Heart right ventricle (tissue), 16 donors: Measurements from ENCODE around the gene ELFN2. TPM values are rescaled to one million over a fixed set of nuclear protein-coding genes. Genes with fewer than 3 reads are reported as not detected.

ENCODE experiments used
- ATAC-seq, 8 donors: fragments of 200-7000 bp; cut with Tn5 transposase; one replicate each; pipeline ENCODE4 v1.9.1; 2020; ENCODE audit warnings: mild to moderate bottlenecking in 8 of 8, moderate library complexity in 8 of 8, moderate number of reproducible peaks in 1 of 8
- DNase-seq, 2 donors: peaks; one replicate each; pipeline ENCODE4 v3.0.0-alpha.2; 2020
- H3K27ac ChIP-seq, 10 donors: fragments of 200-600 bp; sonication (generic) in 2 of 10; one replicate each; pipeline versions ENCODE4 v1.5.0 to v1.8.0; 2020 to 2022; ENCODE audit warnings: mild to moderate bottlenecking in 3 of 10
- H3K27me3 ChIP-seq, 7 donors: fragments of 200-600 bp; one replicate each; pipeline ENCODE4 v1.8.0; 2021 to 2022; ENCODE audit warnings: mild to moderate bottlenecking in 2 of 7
- H3K36me3 ChIP-seq, 9 donors: fragments of 200-600 bp; sonication (generic) in 1 of 9; one replicate each; pipeline versions ENCODE4 v1.5.0 to v1.8.0; 2020 to 2022; ENCODE audit warnings: mild to moderate bottlenecking in 2 of 9
- H3K4me1 ChIP-seq, 9 donors: fragments of 200-600 bp; sonication (generic) in 1 of 9; one replicate each; pipeline versions ENCODE4 v1.5.0 to v1.8.0; 2020 to 2022; ENCODE audit warnings: mild to moderate bottlenecking in 4 of 9
- H3K4me3 ChIP-seq, 10 donors: fragments of 200-600 bp; sonication (generic) in 2 of 10; one replicate each; pipeline versions ENCODE4 v1.5.0 to v1.8.0; 2020 to 2022; ENCODE audit warnings: mild to moderate bottlenecking in 7 of 10, moderate library complexity in 2 of 10
- H3K9me3 ChIP-seq, 11 donors: fragments of 200-600 bp in 10 of 11; sonication (generic) in 2 of 11; one replicate each; pipeline versions ENCODE4 v1.5.0 to v1.8.0; 2013 to 2022; ENCODE audit warnings: mild to moderate bottlenecking in 2 of 11, control low read depth in 1 of 11, moderate library complexity in 1 of 11
- whole genome bisulfite sequencing, 2 donors: extraction: QIAGEN DNeasy Blood & Tissue Kit; methylation state at CpG; one replicate each; pipeline ENCODE4 v1.1.7; 2013; ENCODE audit warnings: inconsistent platforms in 1 of 2; 5-methylcytosine and 5-hydroxymethylcytosine counted together
- intact Hi-C, 10 donors: fragments of 100-400 bp; cut with DNase I; formaldehyde crosslinking; loops; one replicate each; pipeline versions ENCODE4 v1.11.1 to v1.14.2; 2022
- polyA plus RNA-seq, 2 donors: library from polyadenylated mRNA; stranded (reverse); fragments of 200-250 nt; gene quantifications; one replicate each; pipeline ENCODE4 v1.2.3, GENCODE V29; 2013
- total RNA-seq, 10 donors: library from RNA; stranded (reverse); fragmentation: NEBNext Ultra II Directional in 3 of 10; extraction: Animal tissue kit (Norgen Biotek cat#: 25700) in 3 of 10; gene quantifications; one replicate each; pipeline versions ENCODE4 v1.2.1 to v1.2.4, GENCODE V29; 2021 to 2023
- TF ChIP-seq, protein P1 (sequence below), 9 donors: fragments of 200-600 bp; sonication (generic) in 2 of 9; IDR thresholded peaks; one replicate each; pipeline versions ENCODE4 v1.5.0 to v1.8.0; 2021 to 2022; ENCODE audit warnings: antibody characterized with exemption in 9 of 9, mild to moderate bottlenecking in 5 of 9, moderate library complexity in 1 of 9
- donor health status: Arrhythmogenic right ventricular cardiomyopathy.
- donor health status: ischemic (EF 13 %, LVEDD 7.1; RV severe dilation, severe dysfunction).
- donor health status: healthy with polysubstance abuse.
- donor health status: DM: no; HTN: yes; CAD: no.
- donor health status: DM: no; HTN: no; CAD: no.
- donor health status: ischemic (EF 25% LVEDD 6.9; RV normal size, moderate dysfunction).
- donor health status: ischemic (EF 25% LVEDD 5.7; RV mildly dilated, moderate dysfunction).
- donor health status: healthy.
- donor health status: DM: yes; HTN: yes; CAD: no.
- donor health status: Ischemic cardiomyopathy.
- donor health status: ischemic (EF 35%, LVEDD 5.7; RV mildly dilated, moderate dysfunction).
- donor health status: nonischemic (EF 11% LVEDD 7.7; RV severe dilation, severe dysfunction).
- donor health status: DM: yes; HTN: yes; CAD: no.
- donor health status: PGD.
- donor health status: ischemic (EF 29% LVEDD 5.4; RV normal size, mild dysfunction).
- donor health status: nonischemic (EF 23%, LVEDD 6.1; RV moderate dilation, normal function).

Gene ELFN2
- total and polyA plus RNA-seq, 12 donors, result under 0.01 to 0.21 (median 0.05) TPM; not detected in 4

DNA sequence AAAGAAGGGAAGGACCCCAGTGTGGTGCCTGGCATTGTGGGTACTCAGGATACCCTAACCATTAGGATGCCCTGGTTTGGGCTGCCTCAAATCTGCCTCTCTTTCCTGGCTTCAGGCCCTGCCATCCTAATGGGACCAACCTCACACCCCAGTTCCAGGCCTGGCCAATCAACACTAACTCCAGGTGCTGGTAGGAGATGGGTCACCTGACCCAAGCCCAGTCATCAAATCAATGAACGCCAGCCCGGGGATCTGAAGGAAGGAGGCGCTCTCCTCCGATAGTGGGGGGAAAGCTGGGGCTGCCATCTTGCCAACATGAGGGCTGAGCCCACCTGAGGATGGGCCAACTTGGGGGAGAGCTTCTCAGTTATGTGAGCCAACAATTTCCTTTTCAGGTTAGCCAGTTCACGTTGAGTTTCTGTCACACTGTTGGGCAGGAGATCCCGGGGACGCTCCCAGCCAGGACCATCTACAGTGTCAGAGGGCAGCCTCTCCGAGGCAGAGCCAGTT is 46.2 kb upstream of the ELFN2 start:
- Histone ChIP-seq H3K27me3 (peaks cover 0 to 51% (median 17%) of the 10 kb centered on the region in 7 donors), H3K4me1 (no peaks in the 10 kb centered on the region), H3K9me3 (no peaks in the 10 kb centered on the region), H3K36me3 (peaks cover 0 to 93% (median 0%) of the 10 kb centered on the region in 9 donors), H3K4me3 (no peak overlapping the region), H3K27ac (no peak overlapping the region)
- ATAC-seq (no peak), DNase-seq (no peak)
- intact Hi-C loops, result no loop called here
- 80 to 81% methylated on average over 8 of the region's 8 CpGs for WGBS, 2 donors
- TF ChIP-seq, protein P1, sequence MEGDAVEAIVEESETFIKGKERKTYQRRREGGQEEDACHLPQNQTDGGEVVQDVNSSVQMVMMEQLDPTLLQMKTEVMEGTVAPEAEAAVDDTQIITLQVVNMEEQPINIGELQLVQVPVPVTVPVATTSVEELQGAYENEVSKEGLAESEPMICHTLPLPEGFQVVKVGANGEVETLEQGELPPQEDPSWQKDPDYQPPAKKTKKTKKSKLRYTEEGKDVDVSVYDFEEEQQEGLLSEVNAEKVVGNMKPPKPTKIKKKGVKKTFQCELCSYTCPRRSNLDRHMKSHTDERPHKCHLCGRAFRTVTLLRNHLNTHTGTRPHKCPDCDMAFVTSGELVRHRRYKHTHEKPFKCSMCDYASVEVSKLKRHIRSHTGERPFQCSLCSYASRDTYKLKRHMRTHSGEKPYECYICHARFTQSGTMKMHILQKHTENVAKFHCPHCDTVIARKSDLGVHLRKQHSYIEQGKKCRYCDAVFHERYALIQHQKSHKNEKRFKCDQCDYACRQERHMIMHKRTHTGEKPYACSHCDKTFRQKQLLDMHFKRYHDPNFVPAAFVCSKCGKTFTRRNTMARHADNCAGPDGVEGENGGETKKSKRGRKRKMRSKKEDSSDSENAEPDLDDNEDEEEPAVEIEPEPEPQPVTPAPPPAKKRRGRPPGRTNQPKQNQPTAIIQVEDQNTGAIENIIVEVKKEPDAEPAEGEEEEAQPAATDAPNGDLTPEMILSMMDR (IDR thresholded peaks at IDR 0.05), result no peak

DNA sequence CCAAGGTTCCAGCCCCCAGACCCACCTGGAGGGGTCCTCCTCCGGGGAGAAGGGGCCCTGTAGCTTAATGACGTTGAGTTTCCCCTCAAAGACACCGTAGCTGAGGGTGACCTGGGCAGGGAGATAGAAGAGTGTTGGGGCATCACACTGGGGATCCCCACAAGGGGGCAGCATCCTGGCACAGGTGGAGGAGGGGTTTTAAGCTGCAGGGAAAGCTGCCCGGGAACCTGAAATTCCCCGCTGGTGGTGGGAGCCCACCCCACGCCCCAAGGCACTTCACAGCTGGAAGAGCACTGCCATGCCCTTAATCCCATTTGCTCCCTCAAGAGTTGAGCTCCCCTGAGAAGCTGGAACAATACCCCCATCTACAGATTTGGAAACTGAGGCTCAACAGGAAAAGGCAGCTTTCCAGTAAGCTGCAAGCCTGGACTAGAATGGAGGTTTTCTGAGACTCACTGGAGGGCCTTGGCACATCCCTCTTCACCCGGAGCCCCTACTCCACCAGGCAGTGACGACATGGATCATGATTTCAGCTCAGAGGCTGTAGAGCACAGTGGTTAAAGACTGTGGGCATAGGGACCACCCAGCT is 45.2 kb upstream of the ELFN2 start:
- ATAC-seq, result peak in 3 of 8 donors; percentile 11 to 35 (median 25)
- intact Hi-C loops, result no loop called here
- H3K4me3 ChIP-seq, result no peak overlapping the region
- no peak overlapping the region for H3K27ac ChIP-seq
- no peaks in the 10 kb centered on the region for H3K9me3 ChIP-seq
- peaks cover 0 to 51% (median 20%) of the 10 kb centered on the region in 7 donors for H3K27me3 ChIP-seq
- no peak for DNase-seq
- H3K36me3 ChIP-seq, result peaks cover 0 to 86% (median 0%) of the 10 kb centered on the region in 9 donors
- TF ChIP-seq, protein P1 (IDR thresholded peaks at IDR 0.05), result peak in 8 of 9 donors; percentile 22 to 57 (median 46)
- H3K4me1 ChIP-seq, result no peaks in the 10 kb centered on the region
- WGBS, 2 donors, result 32 to 33% methylated on average over 8 of the region's 8 CpGs

DNA sequence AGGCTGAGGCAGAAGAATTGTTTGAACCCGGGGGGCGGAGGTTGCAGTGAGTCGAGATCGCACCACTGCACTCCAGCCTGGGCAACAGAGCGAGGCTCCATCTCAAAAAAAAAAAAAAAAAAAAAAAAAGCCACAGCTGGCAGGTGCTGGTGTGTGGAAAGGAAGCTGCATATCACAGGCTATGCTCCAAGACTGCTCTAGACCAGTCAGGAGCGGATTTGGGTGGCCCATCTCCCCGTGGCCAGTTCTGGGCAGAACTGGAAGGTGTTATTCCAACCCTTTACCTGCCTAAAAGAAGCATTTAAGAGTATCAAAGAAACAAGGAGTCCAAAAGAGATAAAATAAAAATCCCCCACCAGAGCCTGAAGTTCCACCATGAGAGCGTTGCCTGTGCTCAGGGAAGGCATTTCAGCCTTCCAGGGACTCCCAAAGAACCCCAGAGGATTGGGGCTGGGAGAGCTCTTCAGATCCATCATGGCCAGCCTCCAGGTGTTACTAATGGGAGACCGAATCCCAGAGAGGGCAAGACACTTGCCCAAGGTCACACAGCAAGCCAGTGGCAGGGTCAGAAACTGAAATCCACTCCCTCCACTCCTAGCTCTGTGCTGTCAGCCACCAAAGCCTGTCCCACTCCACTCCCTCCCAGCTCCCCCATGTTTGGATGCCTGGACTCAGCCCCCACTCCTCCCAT is 44.6 kb upstream of the ELFN2 start:
- DNase-seq (no peak), ATAC-seq (no peak)
- intact Hi-C loops, result no loop called here
- H3K36me3 ChIP-seq, result peaks cover 0 to 83% (median 0%) of the 10 kb centered on the region in 9 donors
- no peaks in the 10 kb centered on the region for H3K4me1 ChIP-seq
- H3K4me3 ChIP-seq, result no peak overlapping the region
- TF ChIP-seq, protein P1 (IDR thresholded peaks at IDR 0.05), result no peak
- WGBS, 2 donors, result 80 to 89% methylated on average over 9 of the region's 9 CpGs
- H3K27me3 ChIP-seq, result peaks cover 0 to 51% (median 23%) of the 10 kb centered on the region in 7 donors
- no peak overlapping the region for H3K27ac ChIP-seq
- H3K9me3 ChIP-seq, result no peaks in the 10 kb centered on the region

DNA sequence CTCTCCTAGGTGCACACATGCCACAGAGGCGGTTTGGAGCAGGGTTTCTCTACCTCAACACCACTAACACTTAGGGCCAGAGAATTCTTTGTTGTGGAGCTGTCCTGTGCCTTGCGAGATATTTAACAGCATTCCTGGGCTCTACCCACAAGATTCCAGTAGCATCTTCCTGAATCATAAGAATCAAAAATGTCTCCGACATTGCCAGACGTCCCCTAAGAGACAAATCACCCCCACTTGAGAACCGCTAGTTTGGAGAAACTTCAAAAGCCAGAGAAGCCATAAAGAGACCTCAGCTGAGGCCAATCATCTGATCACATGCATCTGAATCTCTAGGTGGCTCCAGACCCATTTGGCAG is 42.8 kb upstream of the ELFN2 start:
- DNase-seq (no peak), ATAC-seq (no peak)
- H3K27me3 ChIP-seq, result peaks cover 0 to 41% (median 23%) of the 10 kb centered on the region in 7 donors
- TF ChIP-seq, protein P1 (IDR thresholded peaks at IDR 0.05), result no peak
- H3K4me3 ChIP-seq, result no peak overlapping the region
- peaks cover 0 to 77% (median 0%) of the 10 kb centered on the region in 9 donors for H3K36me3 ChIP-seq
- H3K27ac ChIP-seq, result no peak overlapping the region
- 75 to 76% methylated on average over 5 of the region's 5 CpGs for WGBS, 2 donors
- H3K9me3 ChIP-seq, result no peaks in the 10 kb centered on the region
- no peaks in the 10 kb centered on the region for H3K4me1 ChIP-seq
- intact Hi-C loops, result no loop called here
